ENCODE measurements around the gene GCKR.

The GCKR gene

DNA sequence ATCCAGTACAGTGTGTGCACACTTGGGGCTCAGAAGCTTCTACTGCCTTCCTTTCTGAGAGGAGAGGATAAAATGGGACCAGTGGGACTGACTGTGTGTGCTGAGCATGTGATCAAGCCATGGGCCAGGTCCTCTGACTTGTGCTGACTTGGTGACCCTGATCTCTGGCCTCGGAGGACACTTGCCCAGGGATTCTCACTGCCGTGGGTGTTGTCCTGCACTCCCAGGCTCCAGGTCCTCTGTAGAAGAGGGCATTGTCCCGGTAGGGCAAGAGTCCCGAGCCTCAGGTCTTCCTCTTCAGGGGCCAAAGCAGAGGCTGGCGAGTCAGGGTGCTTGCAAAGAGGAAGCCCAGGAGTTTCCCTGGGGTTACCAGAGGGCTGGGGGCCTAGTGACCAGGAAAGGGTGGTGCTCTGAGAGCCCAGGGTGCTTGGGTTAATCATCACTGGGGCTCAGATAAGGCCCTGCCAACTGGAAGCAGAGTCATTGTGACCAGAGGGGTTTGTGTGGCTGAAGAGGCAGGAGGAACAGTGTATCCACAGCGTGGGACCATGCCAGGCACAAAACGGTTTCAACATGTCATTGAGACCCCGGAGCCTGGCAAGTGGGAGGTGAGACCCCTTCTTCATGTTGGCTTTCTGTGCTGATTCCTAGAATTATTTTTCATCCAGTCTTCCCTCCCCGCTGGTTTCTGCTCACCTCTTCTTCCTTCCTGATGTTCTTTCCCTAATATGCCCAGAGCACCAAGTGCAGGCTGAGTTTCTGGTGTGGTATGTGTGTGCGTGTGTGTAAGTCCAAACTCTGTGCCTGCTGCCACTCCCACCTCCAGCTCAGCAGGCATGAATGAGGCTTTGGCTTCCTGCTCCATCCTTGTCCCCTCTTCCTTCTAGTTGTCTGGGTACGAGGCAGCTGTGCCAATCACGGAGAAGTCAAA is at the start of gene GCKR:
Gene GCKR, plus strand, starts transcription at position 483 of the 931 bp plus-strand sequence. Its CDS starts 66 bp downstream, at position 549.
- DNase-seq (ENCODE audit: low read depth) = peak; percentile 24

DNA sequence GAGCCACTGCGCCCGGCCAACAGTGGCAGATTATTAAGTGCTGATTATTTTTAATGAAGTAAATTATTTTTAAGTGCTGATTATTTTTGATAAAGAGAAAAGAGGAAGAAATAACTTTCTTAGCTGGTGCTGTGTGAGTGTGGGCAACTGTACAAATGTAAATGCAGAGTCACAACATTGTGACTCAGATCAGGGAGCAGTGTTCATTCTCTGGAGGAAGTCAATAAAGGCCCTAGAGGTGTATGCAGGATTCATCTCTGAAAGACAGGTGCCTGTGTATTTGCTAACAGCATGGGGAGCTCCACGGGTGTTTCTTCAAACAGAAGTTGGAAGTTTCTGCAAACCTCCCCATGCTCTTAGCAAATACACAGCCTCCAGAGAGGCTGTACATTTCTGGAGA is 48.3 kb upstream of the GCKR start:
- no peak for DNase-seq (ENCODE audit: low read depth)

DNA sequence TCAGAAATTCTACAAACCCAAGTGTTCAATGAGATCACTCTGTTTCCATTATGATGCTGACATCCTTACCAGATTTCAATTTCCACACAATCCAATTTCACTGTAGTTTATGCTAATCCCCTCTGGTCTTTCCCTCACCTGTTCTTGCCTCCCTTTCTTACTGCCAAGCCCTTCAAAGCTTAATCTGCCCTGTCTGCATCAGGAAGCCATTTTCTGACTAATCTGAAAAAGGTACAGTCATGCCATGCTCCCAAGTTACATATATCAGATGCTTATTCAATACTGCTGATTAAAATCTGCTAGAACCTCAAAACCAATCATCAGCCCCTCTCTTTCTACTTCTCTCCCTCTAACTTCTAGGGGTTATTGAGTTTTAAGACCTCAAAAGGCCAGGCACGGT is 45.5 kb upstream of the GCKR start:
- no peak for DNase-seq (ENCODE audit: low read depth)

- DNase-seq (ENCODE audit: low read depth) = no peak
These were observed 42.7 kb upstream of the GCKR start for GRCh38 chr2:27453968-27454367.

DNA sequence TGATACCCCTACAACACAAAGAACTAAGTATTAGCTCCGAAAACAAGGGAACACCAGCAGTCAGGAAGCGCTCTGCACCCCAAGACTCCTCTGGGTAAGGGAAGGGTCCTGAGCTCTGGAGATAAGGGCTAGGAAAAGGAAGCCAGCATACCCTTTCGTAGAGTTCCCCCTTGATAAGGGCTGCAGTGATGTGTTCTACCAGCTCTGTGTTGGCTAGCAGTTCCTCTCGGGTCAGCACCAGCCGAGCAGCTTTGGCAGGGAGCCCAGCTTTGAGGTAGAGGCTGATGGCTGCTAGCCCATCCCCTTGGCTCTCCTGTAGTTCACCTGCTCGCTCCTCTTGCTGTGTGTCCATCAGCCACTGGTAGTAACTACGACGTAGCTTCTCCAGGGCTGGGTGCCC is 35.5 kb upstream of the GCKR start:
- no peak for DNase-seq (ENCODE audit: low read depth)

DNA sequence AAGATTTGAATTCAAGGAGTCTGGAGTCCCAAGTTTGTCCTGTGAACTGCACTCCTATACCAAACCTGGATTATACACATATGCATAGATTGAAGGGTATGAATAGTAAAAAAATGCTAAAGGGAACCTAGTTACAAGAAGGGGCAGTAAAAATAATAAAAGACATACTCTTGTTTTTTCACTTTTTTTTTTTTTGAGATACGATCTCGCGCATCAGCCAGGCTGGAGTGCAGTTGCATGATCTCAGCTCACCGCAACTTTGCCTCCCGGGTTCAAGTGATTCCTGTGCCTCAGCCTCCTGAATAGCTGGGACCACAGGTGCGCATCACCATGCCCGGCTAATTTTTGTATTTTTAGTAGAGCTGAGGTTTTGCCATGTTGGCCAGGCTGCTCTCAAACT is 32.2 kb upstream of the GCKR start:
- no peak for DNase-seq (ENCODE audit: low read depth)

DNA sequence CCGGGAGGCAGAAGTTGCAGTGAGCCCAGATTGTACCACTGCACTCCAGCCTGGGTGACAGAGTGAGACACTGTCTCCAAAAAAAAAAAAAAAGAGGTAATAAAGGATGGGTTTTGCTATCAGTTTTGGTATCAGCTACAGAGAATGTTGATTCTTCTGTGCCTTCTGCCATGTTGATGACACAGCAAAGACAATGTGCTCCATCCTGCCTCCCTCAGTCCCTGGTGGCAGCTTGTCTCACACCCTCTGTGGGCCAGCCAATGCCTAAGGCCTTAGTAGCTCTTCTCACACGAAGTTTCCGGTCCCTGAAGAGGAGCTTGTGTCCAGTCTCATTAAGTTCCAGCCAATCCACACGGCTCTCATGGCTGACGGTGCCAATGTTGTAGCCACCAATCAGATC is 24.7 kb upstream of the GCKR start:
- no peak for DNase-seq (ENCODE audit: low read depth)

GRCh38 chr2:27485496-27485895 is 11.1 kb upstream of the GCKR start:
- DNase-seq (ENCODE audit: low read depth) = no peak

- DNase-seq (ENCODE audit: low read depth) = no peak
These were observed 7.5 kb upstream of the GCKR start for GRCh38 chr2:27489118-27489497.

DNA sequence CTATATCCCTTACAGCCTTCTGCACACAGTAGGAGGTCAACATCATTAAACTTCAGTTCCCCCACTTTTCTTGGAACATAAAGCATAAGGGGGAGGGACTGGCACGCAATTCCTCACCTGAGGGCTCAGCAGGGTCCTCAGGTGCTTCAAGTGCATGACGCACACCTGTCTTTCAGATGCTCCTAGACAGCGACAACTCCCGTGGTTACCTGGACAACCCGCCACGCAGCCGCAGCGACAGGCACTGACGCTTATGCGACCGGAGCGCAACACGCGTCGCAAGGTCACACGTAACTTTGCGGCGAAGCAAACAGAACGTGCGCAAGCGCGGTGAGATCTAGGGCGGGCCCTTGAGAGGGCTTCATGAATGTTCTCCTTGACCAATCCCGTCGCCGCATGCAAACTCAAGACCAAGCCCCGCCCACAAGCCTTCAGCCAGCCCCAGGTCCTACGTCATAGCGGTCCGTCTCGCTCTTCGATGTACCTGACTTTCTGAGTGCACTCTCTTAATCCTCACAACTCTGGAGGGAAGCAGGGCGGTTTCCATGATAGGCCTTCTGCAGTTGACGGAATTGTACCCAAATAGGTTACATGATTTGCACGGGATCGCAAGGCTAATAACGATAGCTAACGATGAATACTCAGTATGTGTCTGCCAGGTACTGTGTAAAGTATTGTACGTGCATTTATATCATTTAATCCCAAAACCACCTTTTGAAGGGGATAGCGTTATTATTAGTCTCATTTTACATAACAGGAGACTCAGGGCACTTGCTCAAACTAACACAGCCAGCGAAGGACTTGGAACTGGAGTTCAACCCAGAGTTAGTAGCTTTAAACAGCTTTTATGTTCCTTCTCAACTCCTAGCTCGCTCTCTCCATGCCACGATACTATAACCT is 6.9 kb upstream of the GCKR start, which contains the start of gene IFT172:
Gene IFT172, minus strand, starts transcription at position 246 of the 900 bp plus-strand sequence. Its CDS starts 90 bp downstream, at position 156.
- DNase-seq (ENCODE audit: low read depth) = peak; percentile 98

DNA sequence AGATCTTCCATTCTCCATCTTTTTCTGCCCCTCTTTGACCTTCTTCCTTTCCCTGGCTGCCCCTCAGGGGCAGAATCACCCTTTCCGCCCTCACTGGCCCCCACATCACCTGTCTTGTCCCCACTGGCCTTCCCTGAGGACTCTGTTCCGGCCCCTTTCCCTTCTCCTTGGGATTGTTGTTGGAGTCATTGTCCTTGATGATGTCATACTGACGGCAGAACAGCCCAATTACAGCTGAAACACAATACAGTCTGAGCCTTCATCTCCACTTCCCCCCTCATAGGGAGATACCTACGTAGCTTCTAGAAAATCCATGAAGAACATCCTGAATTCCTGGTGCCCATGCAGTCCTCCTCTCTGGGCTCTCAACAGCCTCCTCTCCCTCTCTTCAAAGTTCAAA is 4.1 kb upstream of the GCKR start:
- no peak for DNase-seq (ENCODE audit: low read depth)

GRCh38 chr2:27493948-27494283 is 2.7 kb upstream of the GCKR start:
- no peak for DNase-seq (ENCODE audit: low read depth)

DNA sequence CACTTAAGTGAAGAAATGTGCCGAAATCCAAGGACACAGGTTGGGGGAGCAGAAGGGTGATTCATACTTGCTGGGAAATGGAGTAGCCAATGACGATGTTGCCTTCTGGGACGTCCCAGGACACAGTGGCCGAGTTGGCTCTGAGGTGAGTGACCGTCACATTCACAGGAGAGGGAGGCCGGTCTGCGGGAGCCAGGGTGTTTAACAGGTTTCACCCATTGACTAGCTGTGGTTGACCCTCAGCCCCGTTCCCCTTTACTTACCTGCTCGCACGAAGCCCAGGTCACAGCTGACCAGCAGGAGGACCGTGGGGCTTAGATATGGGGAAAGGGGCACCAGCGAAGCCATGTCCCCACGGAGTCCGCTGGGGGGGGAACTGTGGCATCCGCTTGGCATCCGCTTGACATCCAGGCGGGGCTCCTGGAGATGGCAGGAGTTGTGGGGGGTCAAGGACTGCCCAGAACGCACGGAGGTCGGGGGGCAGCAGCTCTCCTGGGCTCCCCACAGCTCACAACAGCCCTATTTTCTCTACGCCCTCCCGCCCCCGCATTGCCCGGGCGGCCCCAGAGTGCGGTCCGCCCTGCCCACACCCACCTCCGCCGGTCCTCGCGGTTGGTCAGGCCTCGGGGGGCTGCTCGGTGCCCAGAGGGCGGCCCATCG is 2.2 kb upstream of the GCKR start:
- DNase-seq (ENCODE audit: low read depth) = peak; percentile 91

- DNase-seq (ENCODE audit: low read depth) = peak; percentile 8
These were observed 1.6 kb upstream of the GCKR start, which contains the start of gene FNDC4 for GRCh38 chr2:27494944-27495554. Gene FNDC4 (minus strand): TSS chr2:27495200. CDS start chr2:27494679, 521 bp downstream.

DNA sequence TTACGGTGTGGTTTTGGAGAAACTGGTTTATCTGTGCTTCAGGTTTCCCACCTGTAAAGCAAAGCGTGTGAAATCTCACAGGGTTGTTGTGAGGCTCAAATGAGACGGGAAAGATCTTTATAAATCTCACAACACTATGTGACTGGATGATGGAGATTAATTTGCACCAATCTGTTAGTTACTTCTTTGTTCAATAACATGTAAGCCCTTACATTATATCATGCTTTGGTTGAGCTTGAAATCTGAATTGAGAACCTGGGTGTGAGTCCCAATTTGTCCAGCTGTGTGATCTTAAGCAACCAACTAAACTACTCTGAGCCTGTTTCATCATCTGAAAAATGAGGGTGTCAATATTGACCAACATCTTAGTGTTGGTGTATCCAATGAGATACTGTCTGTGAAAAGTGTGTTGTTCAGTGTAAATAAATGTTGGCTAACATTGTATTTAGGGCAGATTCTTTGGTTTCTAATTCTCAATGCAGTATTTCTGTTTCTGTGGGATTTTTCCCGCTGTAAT is 741 bp upstream of the GCKR start:
- DNase-seq (ENCODE audit: low read depth) = no peak

- no peak for DNase-seq (ENCODE audit: low read depth)
These were observed 619 bp downstream of the GCKR start for GRCh38 chr2:27497288-27497627.

- DNase-seq (ENCODE audit: low read depth) = no peak
These were observed 2.3 kb downstream of the GCKR start for GRCh38 chr2:27498975-27499374.

- DNase-seq (ENCODE audit: low read depth) = no peak
These were observed 4.4 kb downstream of the GCKR start for GRCh38 chr2:27501042-27501441.

- DNase-seq (ENCODE audit: low read depth) = no peak
These were observed 5.5 kb downstream of the GCKR start for GRCh38 chr2:27502142-27502541.

- no peak for DNase-seq (ENCODE audit: low read depth)
These were observed 9.9 kb downstream of the GCKR start for GRCh38 chr2:27506587-27506986.

DNA sequence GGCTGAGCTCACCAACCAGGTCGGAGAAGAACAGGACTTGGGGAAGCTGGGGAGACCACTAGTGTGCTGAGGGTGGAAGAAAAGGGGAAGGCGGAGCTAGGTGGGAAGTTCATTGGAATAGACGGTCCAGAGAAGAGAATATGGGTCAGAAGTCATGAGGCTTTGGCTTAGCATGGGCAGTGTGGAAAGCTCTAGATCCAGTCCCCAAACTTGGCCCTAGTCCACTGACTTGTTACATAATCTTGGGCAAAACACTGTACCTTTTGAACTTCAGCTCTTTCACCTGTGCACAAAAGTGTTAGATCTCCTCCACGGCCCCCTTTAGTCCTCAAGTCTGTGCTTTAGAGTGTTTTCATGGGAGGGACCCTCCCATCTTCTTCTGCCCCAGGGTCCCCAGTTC is 10.7 kb downstream of the GCKR start:
- DNase-seq (ENCODE audit: low read depth) = no peak

DNA sequence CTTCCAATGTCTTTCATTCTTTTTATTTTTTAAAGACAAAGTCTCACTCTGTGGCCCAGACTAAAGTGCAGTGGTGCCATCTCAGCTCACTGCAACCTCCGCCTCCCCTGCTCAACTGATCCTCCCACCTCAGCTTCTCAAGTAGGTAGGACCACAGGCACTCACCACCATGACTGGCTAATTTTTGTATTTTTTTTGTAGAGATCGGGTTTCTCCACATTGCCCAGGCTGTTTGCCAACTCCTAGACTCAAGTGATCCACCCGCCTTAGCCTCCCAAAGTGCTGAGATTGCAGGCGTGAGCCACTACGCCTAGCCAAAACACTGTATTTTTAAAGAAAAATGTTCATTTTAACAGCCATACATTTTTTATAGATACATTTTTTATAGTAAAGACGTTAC is 12.7 kb downstream of the GCKR start:
- peak; percentile 50 for DNase-seq (ENCODE audit: low read depth)
